GM12878 (cell line): Measurements from ENCODE around the gene NUDT7. TPM values are rescaled to one million over a fixed set of nuclear protein-coding genes. Genes with fewer than 3 reads are reported as not detected.

Experiments used
- ATAC-seq: fragments of 200-7000 bp; cut with Tn5 transposase; 3 replicates; pipeline ENCODE4 v1.9.1; 2020; ENCODE audit warnings: mild to moderate bottlenecking, moderate library complexity
- BruUV-seq: library from RNA; stranded (reverse); fragments of 400-500 nt; replicated peaks from 2 replicates; lab custom pipeline; 2021; lab: Mats Ljungman, UMichigan
- CTCF ChIA-PET: fragments of 300-600 bp; sonication (Branson Sonifier 250); formaldehyde crosslinking; extraction: SDS; loops from one replicate; lab custom pipeline; 2021; ENCODE audit warnings: inconsistent platforms; lab: Yijun Ruan, JAX
- POLR2A ChIA-PET: fragments of 350-600 bp; formaldehyde crosslinking; extraction: SDS; loops from one replicate; lab custom pipeline; 2021; ENCODE audit warnings: inconsistent platforms; lab: Charles Lee
- RAD21 ChIA-PET: fragments of 300-600 bp; sonication (Branson Sonifier 250); formaldehyde crosslinking; loops from one replicate; lab custom pipeline; 2023; ENCODE audit warnings: antibody characterized with exemption; ENCODE audit not compliant: unreplicated experiment; lab: Charles Lee
- SMC1A ChIA-PET: fragments of 300-600 bp; sonication (Branson Sonifier 250); formaldehyde crosslinking; loops from one replicate; lab custom pipeline; 2023; ENCODE audit not compliant: unreplicated experiment, uncharacterized antibody; lab: Charles Lee
- DNase-seq: peaks from one replicate; pipeline ENCODE4 v3.0.0-alpha.2; 2011; ENCODE audit warnings: low read depth, low spot score
- FAIRE-seq: peaks from 3 replicates; lab custom pipeline; 2011; peaks lifted over from hg19 to GRCh38; lab: Jason Lieb, UNC
- H2AFZ ChIP-seq: 2 replicates; pipeline ENCODE4 v1.6.0; 2011; ENCODE audit warnings: low read depth, low read length, control low read depth; ENCODE audit not compliant: control insufficient read depth
- H3K27ac ChIP-seq: 2 replicates; pipeline ENCODE4 v1.5.1; 2011; ENCODE audit warnings: control low read depth; ENCODE audit not compliant: control insufficient read depth, insufficient read depth
- H3K27me3 ChIP-seq, 2 experiments: replicated peaks in 1 of 2; 2 replicates each; pipeline versions ENCODE4 v1.6.0 to v1.6.1; 2011; ENCODE audit warnings: low read length in 1 of 2; ENCODE audit not compliant: control insufficient read depth in 2 of 2, insufficient read depth in 2 of 2
- H3K36me3 ChIP-seq, 2 experiments: 2 replicates each; pipeline ENCODE4 v1.5.1; 2011; ENCODE audit warnings: low read length in 1 of 2; ENCODE audit not compliant: control insufficient read depth in 2 of 2, insufficient read depth in 2 of 2
- H3K4me1 ChIP-seq: 2 replicates; pipeline ENCODE4 v1.6.1; 2011; ENCODE audit warnings: mild to moderate bottlenecking, low read length, moderate library complexity, mixed read lengths; ENCODE audit not compliant: control insufficient read depth, insufficient read depth
- H3K4me2 ChIP-seq: 2 replicates; pipeline ENCODE4 v1.6.0; 2011; ENCODE audit warnings: control low read depth; ENCODE audit not compliant: control insufficient read depth, insufficient read depth
- H3K4me3 ChIP-seq: fragments of 200-600 bp; sonication (generic); 2 replicates; pipeline ENCODE4 v1.5.1; 2016
- H3K79me2 ChIP-seq: 2 replicates; pipeline ENCODE4 v1.6.0; 2011; ENCODE audit warnings: low read length; ENCODE audit not compliant: control insufficient read depth, insufficient read depth
- H3K9ac ChIP-seq: 2 replicates; pipeline ENCODE4 v1.8.0; 2011; ENCODE audit warnings: low read length, control low read depth, mixed read lengths; ENCODE audit not compliant: control insufficient read depth, insufficient read depth
- H3K9me3 ChIP-seq: replicated peaks from 3 replicates; pipeline ENCODE4 v1.5.1; 2011; ENCODE audit warnings: mild to moderate bottlenecking, low read length; ENCODE audit not compliant: control insufficient read depth, insufficient read depth
- H4K20me1 ChIP-seq: 2 replicates; pipeline ENCODE4 v1.6.0; 2011; ENCODE audit not compliant: control insufficient read depth, insufficient read depth
- CEBPB ChIP-seq, 2 experiments: fragments of 150-350 bp in 1 of 2; IDR thresholded peaks; 2 replicates each; pipeline ENCODE4 v1.6.1; 2012 to 2014; ENCODE audit warnings: low read depth in 2 of 2, low read length in 2 of 2, borderline replicate concordance in 1 of 2, inconsistent platforms in 1 of 2
- CHD4 ChIP-seq: fragments of 200-600 bp; sonication (generic); IDR thresholded peaks from 2 replicates; pipeline ENCODE4 v1.6.1; 2016; ENCODE audit warnings: mild to moderate bottlenecking
- NFYB ChIP-seq: IDR thresholded peaks from 2 replicates; pipeline ENCODE4 v1.6.1; 2011; ENCODE audit warnings: low read depth, mild to moderate bottlenecking, low read length, improper control_type of control experiment, moderate library complexity; ENCODE audit not compliant: insufficient read depth
- RAD51 ChIP-seq: fragments of 450-650 bp; IDR thresholded peaks from 2 replicates; pipeline ENCODE4 v1.6.1; 2016; ENCODE audit warnings: moderate library complexity, mild to moderate bottlenecking, inconsistent platforms
- SP1 ChIP-seq: IDR thresholded peaks from one replicate; pipeline ENCODE4 v1.6.1; 2011; ENCODE audit warnings: low read depth, low read length
- SREBF2 ChIP-seq: IDR thresholded peaks from 2 replicates; pipeline ENCODE4 v1.6.1; 2012; ENCODE audit warnings: mild to moderate bottlenecking, low read length
- TAF1 ChIP-seq: IDR thresholded peaks from 2 replicates; pipeline ENCODE4 v1.6.1; 2011; ENCODE audit warnings: mild to moderate bottlenecking, low read depth, low read length, borderline replicate concordance
- WGBS: methylation state at CpG from one replicate; pipeline ENCODE4 v1.1.6; 2016; ENCODE audit warnings: low lambda C conversion rate; ENCODE audit not compliant: insufficient replicate concordance, insufficient coverage; ENCODE audit errors: missing lambda C conversion rate; 5-methylcytosine and 5-hydroxymethylcytosine counted together
- in situ Hi-C: fragments of 300-500 bp; cut with MboI; formaldehyde crosslinking; loops from 9 replicates; pipeline ENCODE4 v1.14.3; 2018; ENCODE audit warnings: mixed read lengths
- intact Hi-C: fragments of 100-400 bp; cut with micrococcal nuclease; formaldehyde crosslinking; loops from one replicate; pipeline ENCODE4 v1.14.2; 2022; ENCODE audit not compliant: unreplicated experiment
- polyA plus RNA-seq, 11 experiments: library from polyadenylated mRNA; depleted of rRNA in 4 of 11; unstranded in 6 of 11; stranded (reverse) in 5 of 11; fragments of >200 nt; fragmentation: Nextera tagmentation in 4 of 11; fragmentation: Illumina TruSeq in 1 of 11; extraction: Ambion mirVana in 4 of 11; extraction: Trizol in 1 of 11; gene quantifications; 1 replicate in 1 of 11; 2 replicates in 10 of 11; pipeline versions ENCODE4 v1.2.1 to v1.2.3, GENCODE V29; 2011 to 2016; ENCODE audit warnings: inconsistent platforms in 2 of 11, missing spikeins in 2 of 11, low read depth in 1 of 11
- total RNA-seq, 4 experiments: library from RNA; depleted of rRNA in 3 of 4; stranded (reverse); fragments of >200 nt in 3 of 4; fragmentation: Illumina TruSeq in 1 of 4; extraction: Trizol in 1 of 4; gene quantifications; 2 replicates each; pipeline versions ENCODE4 v1.2.1 to v1.2.3, GENCODE V29; 2013 to 2021
- TF ChIP-seq, protein P1 (sequence below): fragments of 450-650 bp; IDR thresholded peaks from 2 replicates; pipeline ENCODE4 v1.6.1; 2017; ENCODE audit warnings: mild to moderate bottlenecking, moderate library complexity

The NUDT7 gene
- total and polyA plus RNA-seq, 10 of the 15 experiments (the other 5 are each of a cell fraction or from before 2014, with no cell fraction given), result 2.8 to 14.3 (median 5.2) TPM

DNA sequence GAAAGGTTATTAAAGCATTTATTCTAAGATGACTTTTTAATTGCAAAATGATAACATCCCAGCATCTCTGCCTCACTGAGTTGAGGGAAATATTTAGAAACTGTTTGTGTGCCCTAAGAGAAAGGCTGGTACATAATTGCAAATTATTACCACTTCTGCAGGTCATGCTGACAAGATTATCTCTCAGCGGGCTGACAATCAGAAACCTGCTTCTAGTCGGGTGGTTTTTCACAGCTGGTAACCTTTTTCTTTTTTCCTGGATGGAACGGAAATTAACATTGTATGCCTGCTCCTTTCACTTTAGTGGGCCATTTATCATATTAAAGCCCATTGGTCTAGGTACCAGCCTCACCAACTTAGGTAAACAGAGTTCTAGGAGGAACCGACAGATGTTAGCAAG lies 17.0 kb upstream of the NUDT7 start:
- no peaks in the 10 kb centered on the region; a peak in 1 of 4 replicates for H3K27me3 ChIP-seq
- H3K9me3 ChIP-seq, result no peaks in the 10 kb centered on the region
- ChIA-PET RAD21 (no interaction called here), CTCF (no interaction called here), SMC1A (no interaction called here), POLR2A (no interaction called here)
- H3K4me2 ChIP-seq, result no peak overlapping the region
- no peak overlapping the region for H3K4me3 ChIP-seq
- H3K79me2 ChIP-seq, result no peaks in the 10 kb centered on the region
- no peak for TF ChIP-seq CHD4
- TF ChIP-seq TAF1, result no peak
- no peak for TF ChIP-seq CEBPB (IDR thresholded peaks at IDR 0.05; ENCODE audit: borderline replicate concordance in 1 of 2, low read depth in 2 of 2, low read length in 2 of 2)
- TF ChIP-seq RAD51, result no peak
- TF ChIP-seq NFYB, result no peak
- TF ChIP-seq, protein P1, sequence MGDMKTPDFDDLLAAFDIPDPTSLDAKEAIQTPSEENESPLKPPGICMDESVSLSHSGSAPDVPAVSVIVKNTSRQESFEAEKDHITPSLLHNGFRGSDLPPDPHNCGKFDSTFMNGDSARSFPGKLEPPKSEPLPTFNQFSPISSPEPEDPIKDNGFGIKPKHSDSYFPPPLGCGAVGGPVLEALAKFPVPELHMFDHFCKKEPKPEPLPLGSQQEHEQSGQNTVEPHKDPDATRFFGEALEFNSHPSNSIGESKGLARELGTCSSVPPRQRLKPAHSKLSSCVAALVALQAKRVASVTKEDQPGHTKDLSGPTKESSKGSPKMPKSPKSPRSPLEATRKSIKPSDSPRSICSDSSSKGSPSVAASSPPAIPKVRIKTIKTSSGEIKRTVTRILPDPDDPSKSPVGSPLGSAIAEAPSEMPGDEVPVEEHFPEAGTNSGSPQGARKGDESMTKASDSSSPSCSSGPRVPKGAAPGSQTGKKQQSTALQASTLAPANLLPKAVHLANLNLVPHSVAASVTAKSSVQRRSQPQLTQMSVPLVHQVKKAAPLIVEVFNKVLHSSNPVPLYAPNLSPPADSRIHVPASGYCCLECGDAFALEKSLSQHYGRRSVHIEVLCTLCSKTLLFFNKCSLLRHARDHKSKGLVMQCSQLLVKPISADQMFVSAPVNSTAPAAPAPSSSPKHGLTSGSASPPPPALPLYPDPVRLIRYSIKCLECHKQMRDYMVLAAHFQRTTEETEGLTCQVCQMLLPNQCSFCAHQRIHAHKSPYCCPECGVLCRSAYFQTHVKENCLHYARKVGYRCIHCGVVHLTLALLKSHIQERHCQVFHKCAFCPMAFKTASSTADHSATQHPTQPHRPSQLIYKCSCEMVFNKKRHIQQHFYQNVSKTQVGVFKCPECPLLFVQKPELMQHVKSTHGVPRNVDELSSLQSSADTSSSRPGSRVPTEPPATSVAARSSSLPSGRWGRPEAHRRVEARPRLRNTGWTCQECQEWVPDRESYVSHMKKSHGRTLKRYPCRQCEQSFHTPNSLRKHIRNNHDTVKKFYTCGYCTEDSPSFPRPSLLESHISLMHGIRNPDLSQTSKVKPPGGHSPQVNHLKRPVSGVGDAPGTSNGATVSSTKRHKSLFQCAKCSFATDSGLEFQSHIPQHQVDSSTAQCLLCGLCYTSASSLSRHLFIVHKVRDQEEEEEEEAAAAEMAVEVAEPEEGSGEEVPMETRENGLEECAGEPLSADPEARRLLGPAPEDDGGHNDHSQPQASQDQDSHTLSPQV, result no peak
- TF ChIP-seq SREBF2, result no peak
- no peak for TF ChIP-seq SP1
- no peak overlapping the region for H2AFZ ChIP-seq
- in situ Hi-C loops, result no loop called here
- no TSS peak for BruUV-seq
- intact Hi-C loops, result no loop called here
- WGBS, result 56% methylated on average over 4 of the region's 4 CpGs
- no peak overlapping the region for H3K27ac ChIP-seq
- ATAC-seq, result no peak
- no peak for DNase-seq
- H3K9ac ChIP-seq, result no peak overlapping the region
- no peaks in the 10 kb centered on the region for H3K4me1 ChIP-seq
- no peak for FAIRE-seq
- no peaks in the 10 kb centered on the region for H4K20me1 ChIP-seq
- no peaks in the 10 kb centered on the region for H3K36me3 ChIP-seq
